HFFc6 (cell line): Measurements from ENCODE around the gene PGAP6. TPM values are rescaled to one million over a fixed set of nuclear protein-coding genes. Genes with fewer than 3 reads are reported as not detected.

Experiments used
- DNase-seq: peaks from one replicate; pipeline ENCODE4 v3.0.0-alpha.2; 2018
- H3K27ac Mint-ChIP-seq: 2 replicates; pipeline ENCODE4 v1.8.0; 2020; ENCODE audit warnings: mild to moderate bottlenecking, mixed read lengths
- H3K27me3 Mint-ChIP-seq: 2 replicates; pipeline ENCODE4 v1.8.0; 2021; ENCODE audit warnings: mild to moderate bottlenecking, moderate library complexity, mixed read lengths; ENCODE audit not compliant: insufficient read depth
- H3K36me3 Mint-ChIP-seq: 2 replicates; pipeline ENCODE4 v1.8.0; 2021; ENCODE audit warnings: low read depth, mixed read lengths
- H3K4me1 Mint-ChIP-seq: 2 replicates; pipeline ENCODE4 v1.8.0; 2020; ENCODE audit warnings: low read depth, mixed read lengths
- H3K4me3 Mint-ChIP-seq: 2 replicates; pipeline ENCODE4 v1.8.0; 2020; ENCODE audit warnings: mild to moderate bottlenecking, moderate library complexity, mixed read lengths
- H3K9me3 Mint-ChIP-seq: 2 replicates; pipeline ENCODE4 v1.8.0; 2020; ENCODE audit warnings: mild to moderate bottlenecking, mixed read lengths
- total RNA-seq, 6 experiments: library from RNA; stranded (reverse); fragmentation: NEBNext Ultra II Directional; extraction: Animal tissue kit (Norgen Biotek cat#: 25700); gene quantifications; 2 replicates in 1 of 6; 3 replicates in 5 of 6; pipeline ENCODE4 v1.2.3, GENCODE V29; 2021
- TF ChIP-seq, protein P1 (sequence below): fragments of 200-600 bp; sonication (generic); IDR thresholded peaks from 2 replicates; pipeline ENCODE4 v1.5.0; 2021; ENCODE audit warnings: antibody characterized with exemption, mild to moderate bottlenecking

The PGAP6 gene
- total RNA-seq, 6 experiments from 2014 or later, result 50.6 to 69.7 (median 59.7) TPM

DNA sequence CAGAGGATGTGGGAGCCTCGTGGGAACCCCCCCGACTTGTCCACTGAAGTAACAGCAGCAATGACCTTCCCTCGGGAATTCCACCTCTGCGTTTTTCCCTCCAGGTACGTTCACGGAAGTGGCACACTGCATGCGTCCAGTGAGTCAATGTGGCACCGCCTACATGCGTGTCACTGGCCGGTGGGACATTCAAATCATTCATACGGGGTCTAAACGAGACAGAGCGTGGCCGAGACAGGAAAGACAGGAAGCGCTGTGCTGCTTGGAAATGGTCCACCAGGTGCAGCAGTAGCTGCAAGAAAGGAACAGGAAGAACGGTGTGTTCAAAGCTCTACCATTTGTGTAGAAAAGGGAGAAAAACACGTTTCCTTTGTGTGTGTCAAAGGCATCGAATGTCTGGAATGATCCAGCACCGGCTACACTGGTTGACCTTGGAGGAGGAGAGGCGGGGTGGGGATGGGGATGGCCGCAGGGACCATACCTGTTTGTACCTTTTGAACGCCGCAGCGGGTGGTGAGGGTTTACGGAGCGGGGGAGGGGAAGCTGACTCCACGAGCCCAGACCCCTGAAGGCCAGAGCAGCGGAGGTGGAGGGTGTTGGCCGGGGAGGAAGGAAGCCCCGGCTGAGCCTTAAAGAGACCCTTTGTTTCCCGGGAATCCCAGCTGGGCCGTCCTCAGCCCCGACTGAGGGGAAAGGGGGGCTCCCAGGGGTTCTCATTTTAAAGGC is 1.7 kb upstream of the PGAP6 start:
- no peak for DNase-seq
- Mint-ChIP-seq H3K27ac (no peak overlapping the region), H3K4me1 (peaks cover 15% of the 10 kb centered on the region), H3K27me3 (no peaks in the 10 kb centered on the region; the same call in 1 of the 2 replicates), H3K36me3 (no peaks in the 10 kb centered on the region), H3K4me3 (no peak overlapping the region), H3K9me3 (no peaks in the 10 kb centered on the region)
- TF ChIP-seq, protein P1, sequence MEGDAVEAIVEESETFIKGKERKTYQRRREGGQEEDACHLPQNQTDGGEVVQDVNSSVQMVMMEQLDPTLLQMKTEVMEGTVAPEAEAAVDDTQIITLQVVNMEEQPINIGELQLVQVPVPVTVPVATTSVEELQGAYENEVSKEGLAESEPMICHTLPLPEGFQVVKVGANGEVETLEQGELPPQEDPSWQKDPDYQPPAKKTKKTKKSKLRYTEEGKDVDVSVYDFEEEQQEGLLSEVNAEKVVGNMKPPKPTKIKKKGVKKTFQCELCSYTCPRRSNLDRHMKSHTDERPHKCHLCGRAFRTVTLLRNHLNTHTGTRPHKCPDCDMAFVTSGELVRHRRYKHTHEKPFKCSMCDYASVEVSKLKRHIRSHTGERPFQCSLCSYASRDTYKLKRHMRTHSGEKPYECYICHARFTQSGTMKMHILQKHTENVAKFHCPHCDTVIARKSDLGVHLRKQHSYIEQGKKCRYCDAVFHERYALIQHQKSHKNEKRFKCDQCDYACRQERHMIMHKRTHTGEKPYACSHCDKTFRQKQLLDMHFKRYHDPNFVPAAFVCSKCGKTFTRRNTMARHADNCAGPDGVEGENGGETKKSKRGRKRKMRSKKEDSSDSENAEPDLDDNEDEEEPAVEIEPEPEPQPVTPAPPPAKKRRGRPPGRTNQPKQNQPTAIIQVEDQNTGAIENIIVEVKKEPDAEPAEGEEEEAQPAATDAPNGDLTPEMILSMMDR, result no peak

DNA sequence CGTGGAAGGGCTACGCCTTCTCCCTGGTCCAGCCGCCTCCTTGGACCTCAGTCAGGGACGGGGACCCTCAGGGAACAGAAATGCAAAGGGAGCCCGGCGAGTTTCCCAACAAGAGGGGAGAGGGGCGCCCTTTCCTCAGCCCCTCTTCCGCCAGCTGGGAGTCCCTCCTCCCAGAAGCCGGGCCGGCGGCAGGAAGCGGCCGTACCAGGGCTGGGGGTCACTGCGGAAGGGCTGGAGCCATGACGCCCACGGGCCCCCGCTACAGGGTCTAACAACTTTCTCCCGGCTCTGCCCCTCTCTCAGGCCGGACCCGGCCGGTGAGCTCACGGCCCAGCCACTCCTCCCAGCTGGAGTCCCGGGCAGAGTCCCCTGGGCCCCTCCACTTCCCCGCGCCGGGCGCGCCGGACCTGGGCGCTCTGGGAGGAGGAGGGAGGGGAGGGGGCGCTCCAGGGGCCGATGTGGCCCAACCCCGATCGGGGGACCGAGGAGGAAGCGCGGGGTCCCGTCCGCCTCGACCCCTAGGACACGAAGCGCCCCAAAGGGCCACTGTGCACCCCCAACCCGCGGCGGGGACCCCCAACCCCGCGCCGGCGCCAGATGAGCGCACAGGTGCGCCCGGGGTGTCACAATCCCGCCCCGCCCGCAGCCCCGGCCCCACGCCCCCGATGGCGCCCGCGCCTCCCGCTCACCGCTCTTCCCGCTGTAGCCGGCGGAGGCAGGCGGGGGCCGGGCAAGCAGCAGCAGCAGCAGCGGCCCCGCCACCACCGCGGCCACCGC is 578 bp downstream of the PGAP6 start:
- TF ChIP-seq, protein P1, result no peak
- H3K36me3 Mint-ChIP-seq, result no peaks in the 10 kb centered on the region
- peak overlapping the region; percentile 87 for H3K4me3 Mint-ChIP-seq
- no peaks in the 10 kb centered on the region for H3K9me3 Mint-ChIP-seq
- DNase-seq, result no peak
- peaks cover 6% of the 10 kb centered on the region for H3K4me1 Mint-ChIP-seq
- H3K27ac Mint-ChIP-seq, result peak overlapping the region; percentile 61; the same call in 1 of the 2 replicates
- H3K27me3 Mint-ChIP-seq, result no peaks in the 10 kb centered on the region; the same call in 1 of the 2 replicates

DNA sequence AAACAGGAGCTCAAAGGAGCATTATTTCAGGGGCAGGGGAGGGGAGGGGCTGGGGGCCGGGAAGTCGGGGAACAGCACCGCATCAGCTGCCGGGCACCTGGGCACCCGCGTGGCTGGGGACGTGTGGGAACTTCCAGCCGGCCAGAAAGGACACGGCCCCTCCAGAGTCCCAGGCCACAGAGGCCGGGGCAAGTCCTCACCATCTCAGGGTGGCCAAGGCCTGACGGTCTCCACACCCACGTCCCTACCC is 1.1 kb downstream of the PGAP6 start:
- TF ChIP-seq, protein P1, result no peak
- DNase-seq, result no peak
- no peaks in the 10 kb centered on the region; the same call in 1 of the 2 replicates for H3K27me3 Mint-ChIP-seq
- peak overlapping the region; percentile 61; the same call in 1 of the 2 replicates for H3K27ac Mint-ChIP-seq
- no peaks in the 10 kb centered on the region for H3K9me3 Mint-ChIP-seq
- H3K4me3 Mint-ChIP-seq, result peak overlapping the region; percentile 87
- no peaks in the 10 kb centered on the region for H3K36me3 Mint-ChIP-seq
- H3K4me1 Mint-ChIP-seq, result peaks cover 6% of the 10 kb centered on the region

DNA sequence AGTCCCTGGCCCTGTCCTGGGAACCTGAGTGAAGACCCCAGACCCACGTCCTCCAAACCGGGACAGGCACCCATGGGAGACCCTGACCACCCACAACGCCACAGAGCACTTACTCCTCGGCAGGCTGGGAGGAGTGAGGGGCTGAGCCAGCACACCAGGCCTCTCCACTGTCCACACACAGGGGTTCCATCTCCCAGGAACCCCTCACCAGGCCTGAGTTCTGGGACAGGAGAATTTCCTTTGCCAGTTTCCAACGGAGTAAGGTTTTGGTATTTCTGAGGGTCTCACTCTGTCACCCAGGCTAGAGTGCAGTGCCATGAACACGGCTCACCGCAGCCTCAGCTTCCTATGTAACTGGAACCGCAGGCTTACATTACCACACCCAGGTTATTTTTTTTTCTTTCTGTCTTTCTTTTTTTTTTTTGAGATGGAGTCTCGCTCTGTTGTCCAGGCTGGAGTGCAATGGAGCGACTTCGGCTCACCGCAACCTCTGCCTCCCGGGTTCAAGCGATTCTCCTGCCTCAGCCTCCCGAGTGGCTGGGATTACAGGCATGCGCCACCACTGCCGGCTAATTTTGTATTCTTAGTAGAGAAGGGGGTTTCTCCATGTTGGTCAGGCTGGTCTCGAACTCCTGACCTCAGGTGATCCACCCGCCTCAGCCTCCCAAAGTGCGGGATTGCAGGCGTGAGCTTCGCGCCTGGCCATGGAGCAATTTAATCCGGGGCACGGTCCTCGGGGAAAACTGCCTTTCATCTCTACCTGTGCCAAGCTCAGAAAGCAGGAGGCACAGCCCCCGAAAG is 1.6 kb downstream of the PGAP6 start:
- H3K36me3 Mint-ChIP-seq, result no peaks in the 10 kb centered on the region
- peak overlapping the region; percentile 26; the same call in 1 of the 2 replicates for H3K27ac Mint-ChIP-seq
- no peaks in the 10 kb centered on the region for H3K9me3 Mint-ChIP-seq
- H3K4me3 Mint-ChIP-seq, result peak overlapping the region; percentile 87
- peaks cover 6% of the 10 kb centered on the region for H3K4me1 Mint-ChIP-seq
- no peaks in the 10 kb centered on the region; the same call in 1 of the 2 replicates for H3K27me3 Mint-ChIP-seq
- TF ChIP-seq, protein P1, result no peak
- DNase-seq, result no peak

DNA sequence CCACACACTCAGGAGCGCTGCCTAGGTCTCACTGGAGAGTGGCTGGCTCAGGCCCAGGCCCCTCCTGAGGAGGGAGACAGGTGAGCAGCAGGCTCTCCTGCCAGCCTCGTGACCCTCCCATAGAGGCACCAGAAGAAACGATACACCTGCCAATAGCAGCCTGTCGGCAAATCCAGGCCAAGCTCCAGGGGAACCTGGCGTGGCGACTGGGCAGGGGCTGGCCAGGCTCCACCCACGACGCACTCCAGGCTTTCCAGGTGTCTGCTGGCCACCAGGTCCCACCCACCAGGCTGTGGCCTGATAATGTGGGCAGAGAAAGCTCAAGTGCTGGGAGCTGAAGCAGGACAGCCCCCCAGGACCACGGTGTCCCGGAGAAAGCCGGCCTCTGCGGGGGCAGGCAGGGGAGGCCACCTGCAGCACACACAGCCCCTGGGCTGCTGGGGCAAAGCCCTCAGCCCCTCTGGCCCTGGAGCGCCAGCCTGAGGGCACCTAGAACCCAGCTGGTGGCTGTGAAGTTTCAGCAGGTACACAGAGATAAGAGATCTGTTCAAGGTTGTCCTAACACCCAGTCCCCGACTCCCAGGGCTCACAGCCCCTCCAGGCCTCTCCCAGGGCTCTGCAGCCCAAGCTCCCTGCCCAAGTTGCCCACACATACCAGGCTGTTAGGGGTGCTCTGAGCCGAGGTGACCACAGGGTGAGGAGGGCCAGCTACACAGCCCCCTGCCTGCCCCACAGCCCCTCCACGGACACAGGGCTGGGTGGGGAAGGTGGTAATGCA is 2.4 kb downstream of the PGAP6 start:
- no peak overlapping the region for H3K4me3 Mint-ChIP-seq
- TF ChIP-seq, protein P1, result no peak
- no peaks in the 10 kb centered on the region for H3K36me3 Mint-ChIP-seq
- H3K27ac Mint-ChIP-seq, result no peak overlapping the region
- peaks cover 6% of the 10 kb centered on the region for H3K4me1 Mint-ChIP-seq
- no peak for DNase-seq
- no peaks in the 10 kb centered on the region; the same call in 1 of the 2 replicates for H3K27me3 Mint-ChIP-seq
- no peaks in the 10 kb centered on the region for H3K9me3 Mint-ChIP-seq
